Endothelial cell of umbilical vein (primary cell): ENCODE measurements around the gene VBP1. TPM values are rescaled to one million over a fixed set of nuclear protein-coding genes. Genes with fewer than 3 reads are reported as not detected.

Source experiments
- BruUV-seq: library from RNA; stranded (reverse); fragments of 400-500 nt; replicated peaks from 2 replicates; lab custom pipeline; 2021; lab: Mats Ljungman, UMichigan
- CTCF ChIA-PET: fragments of 300-600, 350-600 bp; sonication (Branson Sonifier 250); formaldehyde crosslinking; loops from one replicate; lab custom pipeline; 2021; ENCODE audit warnings: antibody characterized with exemption, inconsistent platforms; lab: Charles Lee
- POLR2A ChIA-PET: fragments of 300-600, 350-600 bp; sonication (Branson Sonifier 250); formaldehyde crosslinking; loops from one replicate; lab custom pipeline; 2021; ENCODE audit warnings: antibody characterized with exemption, inconsistent platforms; lab: Charles Lee
- DNase-seq: peaks from one replicate; pipeline ENCODE4 v3.0.0-alpha.2; 2011; ENCODE audit warnings: low read depth, low spot score
- FAIRE-seq: peaks from 2 replicates; lab custom pipeline; 2011; peaks lifted over from hg19 to GRCh38; lab: Jason Lieb, UNC
- H2AFZ ChIP-seq: 2 replicates; pipeline ENCODE4 v1.6.0; 2012; ENCODE audit warnings: low read depth, low read length, control low read depth, inconsistent platforms
- H3K27ac ChIP-seq: 2 replicates; pipeline ENCODE4 v1.5.1; 2011; ENCODE audit warnings: low read depth, mild to moderate bottlenecking, control low read depth, low read length, moderate library complexity; ENCODE audit not compliant: insufficient read depth
- H3K27me3 ChIP-seq, 2 experiments: 2 replicates each; pipeline versions ENCODE4 v1.6.0 to v1.6.1; 2011; ENCODE audit warnings: low read length in 2 of 2, mixed read lengths in 1 of 2; ENCODE audit not compliant: control insufficient read depth in 2 of 2, insufficient read depth in 2 of 2
- H3K36me3 ChIP-seq, 2 experiments: 2 replicates in 1 of 2; 3 replicates in 1 of 2; pipeline ENCODE4 v1.5.1; 2011; ENCODE audit warnings: low read length in 2 of 2, mild to moderate bottlenecking in 1 of 2, moderate library complexity in 1 of 2; ENCODE audit not compliant: control insufficient read depth in 2 of 2, insufficient read depth in 2 of 2; ENCODE audit errors: extremely low read depth in 1 of 2
- H3K4me1 ChIP-seq: 3 replicates; pipeline ENCODE4 v1.5.1; 2011; ENCODE audit warnings: mild to moderate bottlenecking, low read length; ENCODE audit not compliant: control insufficient read depth, insufficient read depth; ENCODE audit errors: extremely low read depth
- H3K4me2 ChIP-seq: 2 replicates; pipeline ENCODE4 v1.6.1; 2011; ENCODE audit warnings: low read length, control low read depth, mixed read lengths; ENCODE audit not compliant: insufficient read depth
- H3K4me3 ChIP-seq, 3 experiments: fragments of 200-600 bp in 1 of 3; sonication (generic), shearing (Covaris generic) in 1 of 3; replicated peaks in 1 of 3; 2 replicates each; pipeline ENCODE4 v1.5.1; 2011 to 2016; ENCODE audit warnings: control low read depth in 3 of 3, low read length in 3 of 3, mild to moderate bottlenecking in 2 of 3, inconsistent platforms in 1 of 3, low read depth in 1 of 3, moderate library complexity in 1 of 3; ENCODE audit not compliant: insufficient read depth in 1 of 3
- H3K79me2 ChIP-seq: 2 replicates; pipeline ENCODE4 v1.6.0; 2012; ENCODE audit warnings: low read length, inconsistent platforms; ENCODE audit not compliant: control insufficient read depth, insufficient read depth
- H3K9ac ChIP-seq: replicated peaks from 2 replicates; pipeline ENCODE3; 2011; ENCODE audit warnings: low read length, control low read depth; ENCODE audit not compliant: insufficient read depth; ENCODE audit errors: extremely low read depth
- H3K9me1 ChIP-seq: replicated peaks from 3 replicates; pipeline ENCODE4 v1.6.0; 2011; ENCODE audit warnings: mild to moderate bottlenecking, low read length; ENCODE audit not compliant: control insufficient read depth, insufficient read depth; ENCODE audit errors: extremely low read depth
- H3K9me3 ChIP-seq: replicated peaks from 2 replicates; pipeline ENCODE4 v1.5.1; 2012; ENCODE audit warnings: low read length, inconsistent platforms; ENCODE audit not compliant: control insufficient read depth, insufficient read depth
- H4K20me1 ChIP-seq: replicated peaks from 2 replicates; pipeline ENCODE3; 2011; ENCODE audit warnings: mild to moderate bottlenecking, low read length; ENCODE audit not compliant: control insufficient read depth, insufficient read depth; ENCODE audit errors: extremely low read depth
- CTCF ChIP-seq, 2 donors: IDR thresholded peaks; 1 replicate in 1 of 2; 2 replicates in 1 of 2; pipeline ENCODE4 v1.5.1; 2011; ENCODE audit warnings: low read length in 2 of 2, mild to moderate bottlenecking in 2 of 2, moderate library complexity in 2 of 2, control low read depth in 1 of 2, inconsistent platforms in 1 of 2, low read depth in 1 of 2; ENCODE audit not compliant: insufficient read depth in 1 of 2; ENCODE audit errors: extremely low read depth in 1 of 2
- EZH2 ChIP-seq: IDR thresholded peaks from 2 replicates; pipeline ENCODE4 v1.6.1; 2012; ENCODE audit warnings: borderline replicate concordance, low read depth, mild to moderate bottlenecking, moderate library complexity, low read length, inconsistent platforms; ENCODE audit not compliant: severe bottlenecking
- FOS ChIP-seq: IDR thresholded peaks from 2 replicates; pipeline ENCODE4 v1.6.1; 2011; ENCODE audit warnings: mild to moderate bottlenecking, low read length, moderate library complexity, borderline replicate concordance; ENCODE audit not compliant: insufficient read depth
- GATA2 ChIP-seq: IDR thresholded peaks from 2 replicates; pipeline ENCODE4 v1.7.0; 2011; ENCODE audit warnings: low read depth, mild to moderate bottlenecking, moderate library complexity, mixed read lengths, low read length; ENCODE audit not compliant: insufficient read length, insufficient read depth
- JUN ChIP-seq: IDR thresholded peaks from 2 replicates; pipeline ENCODE4 v1.6.1; 2011; ENCODE audit warnings: borderline replicate concordance, low read depth; ENCODE audit not compliant: insufficient read length, insufficient read depth
- MYC ChIP-seq: IDR thresholded peaks from one replicate; pipeline ENCODE4 v1.6.1; 2011; ENCODE audit warnings: mild to moderate bottlenecking, low read depth, low read length
- POLR2A ChIP-seq: IDR thresholded peaks from 2 replicates; pipeline ENCODE4 v1.6.1; 2012; ENCODE audit warnings: low read depth, mild to moderate bottlenecking, control low read depth, low read length
- POLR2AphosphoS5 ChIP-seq: IDR thresholded peaks from 2 replicates; pipeline ENCODE4 v1.6.1; 2012; ENCODE audit warnings: low read depth, mild to moderate bottlenecking, control low read depth, low read length, moderate library complexity; ENCODE audit not compliant: insufficient read depth
- dilution Hi-C: fragments of 300-500 bp; cut with MboI; formaldehyde crosslinking; loops from one replicate; pipeline ENCODE4 v1.15.0; 2019; ENCODE audit warnings: low sequenced_read_pairs; ENCODE audit not compliant: extremely low pct_ligation_motif_present
- intact Hi-C: fragments of 100-400 bp; cut with micrococcal nuclease; formaldehyde crosslinking; loops from one replicate; pipeline ENCODE4 v1.10.0; 2022
- polyA plus RNA-seq, 4 experiments: library from polyadenylated mRNA; depleted of rRNA in 3 of 4; stranded (reverse) in 3 of 4; unstranded in 1 of 4; fragments of >200 nt; gene quantifications; 2 replicates each; pipeline versions ENCODE4 v1.2.1 to v1.2.3, GENCODE V29; 2011 to 2012; ENCODE audit warnings: missing spikeins in 1 of 4
- total RNA-seq: library from RNA; stranded (reverse); gene quantifications from 2 replicates; pipeline ENCODE4 v1.2.3, GENCODE V29; 2021
- TF ChIP-seq, protein P1 (sequence below): IDR thresholded peaks from 2 replicates; pipeline ENCODE4 v1.6.1; 2011; ENCODE audit not compliant: insufficient read depth, insufficient read length

VBP1 gene
- total and polyA plus RNA-seq, 2 donors (not counting 3 experiments of a cell fraction or from before 2014, with no cell fraction given) = 17.3 to 51.5 TPM

DNA sequence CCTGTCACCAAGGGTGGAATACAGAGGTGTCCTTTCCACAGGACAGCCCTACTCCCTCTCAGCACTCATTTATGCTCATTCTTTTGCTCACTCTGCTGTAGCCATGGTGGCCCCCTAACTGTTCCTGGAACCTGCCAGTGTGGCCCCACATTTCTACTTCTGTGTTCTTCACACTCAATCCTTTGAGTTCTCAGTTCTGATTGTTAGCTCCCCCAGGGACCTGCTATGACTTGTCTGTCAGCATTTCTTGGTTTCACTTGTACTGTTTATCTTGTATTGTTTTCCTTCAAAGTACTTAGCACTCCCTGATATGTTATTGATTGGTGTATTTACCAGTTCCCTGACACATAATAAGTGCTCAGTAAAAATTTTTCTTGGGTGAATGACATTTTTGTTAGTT, 14.9 kb downstream of the VBP1 start:
- no peaks in the 10 kb centered on the region for H3K9me3 ChIP-seq
- no peak overlapping the region for H3K27ac ChIP-seq
- peaks cover 5% of the 10 kb centered on the region for H3K79me2 ChIP-seq
- CTCF ChIA-PET = no interaction called here
- H2AFZ ChIP-seq = no peak overlapping the region
- FAIRE-seq (no peak), DNase-seq (no peak)
- intact Hi-C loops = no loop called here
- H3K4me1 ChIP-seq = no peaks in the 10 kb centered on the region
- H3K4me3 ChIP-seq = no peak overlapping the region
- H3K9ac ChIP-seq = no peak overlapping the region
- H4K20me1 ChIP-seq = no peaks in the 10 kb centered on the region
- TF ChIP-seq, protein P1, sequence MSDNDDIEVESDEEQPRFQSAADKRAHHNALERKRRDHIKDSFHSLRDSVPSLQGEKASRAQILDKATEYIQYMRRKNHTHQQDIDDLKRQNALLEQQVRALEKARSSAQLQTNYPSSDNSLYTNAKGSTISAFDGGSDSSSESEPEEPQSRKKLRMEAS = no peak
- no peak for TF ChIP-seq CTCF (IDR thresholded peaks at IDR 0.05; ENCODE audit: extremely low read depth in 1 of 2, insufficient read depth in 1 of 2, low read depth in 1 of 2, low read length in 2 of 2)
- no peak for TF ChIP-seq POLR2AphosphoS5
- no peak for TF ChIP-seq GATA2
- TF ChIP-seq MYC = no peak
- TF ChIP-seq EZH2 = no peak
- no peak for TF ChIP-seq FOS
- TF ChIP-seq POLR2A = no peak
- TF ChIP-seq JUN = no peak
- H3K27me3 ChIP-seq = no peaks in the 10 kb centered on the region
- dilution Hi-C loops = no loop called here
- no peak overlapping the region for H3K4me2 ChIP-seq
- POLR2A ChIA-PET = no interaction called here
- no peaks in the 10 kb centered on the region for H3K9me1 ChIP-seq
- BruUV-seq = no TSS peak
- peaks cover 0 to 3% of the 10 kb centered on the region in 2 experiments for H3K36me3 ChIP-seq
